Gastroesophageal sphincter (tissue), 4 donors: ENCODE data around the gene CLMP. TPM values are rescaled to one million over a fixed set of nuclear protein-coding genes. Genes with fewer than 3 reads are reported as not detected.
"Not testable (repeated sequence)": the region's sequence is repeated elsewhere in the genome, so short reads cannot be mapped to it uniquely, and the experiment has no call there.

Experiments used
- ATAC-seq: fragments of 150-250 bp; one replicate; pipeline ENCODE4 v1.9.1; 2016; ENCODE audit warnings: mild to moderate bottlenecking, moderate library complexity
- H3K27ac ChIP-seq, 4 donors: fragments of 200-600 bp; sonication (generic) in 3 of 4; 1 replicate in 3 of 4; 2 replicates in 1 of 4; pipeline ENCODE4 v1.5.1; 2016 to 2019
- H3K27me3 ChIP-seq: fragments of 200-600 bp; sonication (generic); one replicate; pipeline ENCODE4 v1.5.1; 2019
- H3K36me3 ChIP-seq, 2 donors: fragments of 200-600 bp; sonication (generic); one replicate each; pipeline ENCODE4 v1.5.1; 2019; ENCODE audit warnings: control low read depth in 1 of 2
- H3K4me1 ChIP-seq, 3 donors: fragments of 200-600 bp; sonication (generic); 1 replicate in 2 of 3; 2 replicates in 1 of 3; pipeline ENCODE4 v1.5.1; 2016 to 2019; ENCODE audit warnings: control low read depth in 2 of 3
- H3K4me3 ChIP-seq, 2 donors: fragments of 200-600 bp; sonication (generic); one replicate each; pipeline ENCODE4 v1.5.1; 2019; ENCODE audit warnings: mild to moderate bottlenecking in 1 of 2, moderate library complexity in 1 of 2
- H3K9me3 ChIP-seq, 3 donors: fragments of 200-600 bp; sonication (generic); one replicate each; pipeline ENCODE4 v1.5.1; 2017 to 2019; ENCODE audit warnings: control low read depth in 2 of 3
- EP300 ChIP-seq: sonication (generic); formaldehyde crosslinking; IDR thresholded peaks from one replicate; pipeline ENCODE4 v1.6.1; 2017; ENCODE audit warnings: antibody characterized with exemption, mild to moderate bottlenecking
- POLR2A ChIP-seq, 2 donors: fragments of 450-650 bp; IDR thresholded peaks; one replicate each; pipeline ENCODE4 v1.6.1; 2017; ENCODE audit warnings: antibody characterized with exemption in 2 of 2, mild to moderate bottlenecking in 2 of 2, moderate library complexity in 1 of 2
- POLR2AphosphoS5 ChIP-seq: sonication (generic); formaldehyde crosslinking; IDR thresholded peaks from one replicate; pipeline ENCODE4 v1.6.1; 2017; ENCODE audit warnings: antibody characterized with exemption
- WGBS, 2 donors: methylation state at CpG; one replicate each; pipeline ENCODE4 v1.1.5; 2018; ENCODE audit warnings: low coverage in 1 of 2; 5-methylcytosine and 5-hydroxymethylcytosine counted together
- total RNA-seq, 4 donors: library from RNA; depleted of rRNA; stranded (reverse); fragments of >200 nt; gene quantifications; one replicate each; pipeline ENCODE4 v1.1.0, GENCODE V29; 2016
- TF ChIP-seq, protein P1 (sequence below), 4 experiments: fragments of 200-600 bp in 2 of 4; fragments of 450-650 bp in 2 of 4; sonication (generic) in 1 of 4; IDR thresholded peaks; one replicate each; pipeline ENCODE4 v1.5.1; 2017 to 2019; ENCODE audit warnings: antibody characterized with exemption in 4 of 4, mild to moderate bottlenecking in 2 of 4, moderate library complexity in 2 of 4

The CLMP gene
- total RNA-seq, 4 donors from 2014 or later: 89.1 to 274 (median 151) TPM

- 79 to 87% methylated on average over 3 of the region's 3 CpGs for WGBS, 2 donors
- Histone ChIP-seq H3K27ac (peak overlapping the region in 1 of 4 donors; percentile 24), H3K36me3 (peaks cover 0 to 21% of the 10 kb centered on the region in 2 donors), H3K4me1 (peaks cover 0 to 40% (median 0%) of the 10 kb centered on the region in 3 donors), H3K9me3 (no peaks in the 10 kb centered on the region), H3K4me3 (no peak overlapping the region), H3K27me3 (no peaks in the 10 kb centered on the region)
- TF ChIP-seq EP300 (no peak), POLR2AphosphoS5 (no peak), POLR2A (IDR thresholded peaks at IDR 0.05) (no peak)
- TF ChIP-seq, protein P1, sequence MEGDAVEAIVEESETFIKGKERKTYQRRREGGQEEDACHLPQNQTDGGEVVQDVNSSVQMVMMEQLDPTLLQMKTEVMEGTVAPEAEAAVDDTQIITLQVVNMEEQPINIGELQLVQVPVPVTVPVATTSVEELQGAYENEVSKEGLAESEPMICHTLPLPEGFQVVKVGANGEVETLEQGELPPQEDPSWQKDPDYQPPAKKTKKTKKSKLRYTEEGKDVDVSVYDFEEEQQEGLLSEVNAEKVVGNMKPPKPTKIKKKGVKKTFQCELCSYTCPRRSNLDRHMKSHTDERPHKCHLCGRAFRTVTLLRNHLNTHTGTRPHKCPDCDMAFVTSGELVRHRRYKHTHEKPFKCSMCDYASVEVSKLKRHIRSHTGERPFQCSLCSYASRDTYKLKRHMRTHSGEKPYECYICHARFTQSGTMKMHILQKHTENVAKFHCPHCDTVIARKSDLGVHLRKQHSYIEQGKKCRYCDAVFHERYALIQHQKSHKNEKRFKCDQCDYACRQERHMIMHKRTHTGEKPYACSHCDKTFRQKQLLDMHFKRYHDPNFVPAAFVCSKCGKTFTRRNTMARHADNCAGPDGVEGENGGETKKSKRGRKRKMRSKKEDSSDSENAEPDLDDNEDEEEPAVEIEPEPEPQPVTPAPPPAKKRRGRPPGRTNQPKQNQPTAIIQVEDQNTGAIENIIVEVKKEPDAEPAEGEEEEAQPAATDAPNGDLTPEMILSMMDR (IDR thresholded peaks at IDR 0.05): no peak
- ATAC-seq: no peak
Observed at GRCh38 chr11:123093739-123094138, 101.3 kb downstream of the CLMP start.

GRCh38 chr11:123091506-123091905, 103.5 kb downstream of the CLMP start:
- no peaks in the 10 kb centered on the region for H3K9me3 ChIP-seq
- no peaks in the 10 kb centered on the region for H3K27me3 ChIP-seq
- peaks cover 0 to 39% (median 0%) of the 10 kb centered on the region in 3 donors for H3K4me1 ChIP-seq
- TF ChIP-seq EP300 (no peak), POLR2A (IDR thresholded peaks at IDR 0.05) (no peak), POLR2AphosphoS5 (no peak)
- TF ChIP-seq, protein P1 (IDR thresholded peaks at IDR 0.05): no peak
- 41 to 47% methylated on average over 3 to 6 of the region's 6 CpGs for WGBS, 2 donors
- no peak overlapping the region for H3K4me3 ChIP-seq
- peak overlapping the region in 2 of 4 donors; percentile 17 to 26 for H3K27ac ChIP-seq
- H3K36me3 ChIP-seq: peaks cover 0 to 11% of the 10 kb centered on the region in 2 donors
- ATAC-seq: no peak

DNA sequence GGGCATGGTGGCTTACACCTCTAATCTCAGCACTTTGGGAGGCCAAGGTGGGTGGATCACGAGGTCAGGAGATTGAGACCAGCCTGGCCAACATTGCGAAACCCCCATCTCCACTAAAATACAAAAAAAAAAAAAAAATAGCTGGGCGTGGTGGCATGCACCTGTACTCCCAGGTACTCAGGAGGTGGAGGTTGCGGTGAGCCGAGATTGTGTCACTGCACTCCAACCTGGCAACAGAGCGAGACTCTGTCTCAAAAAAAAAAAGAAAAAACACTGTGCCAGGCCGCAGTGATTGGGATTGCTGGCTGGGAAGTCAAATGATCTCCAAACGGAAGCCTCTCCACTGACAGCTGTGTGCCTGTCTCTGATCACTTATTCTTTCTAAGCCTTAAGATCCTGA, 104.9 kb downstream of the CLMP start:
- peaks cover 0 to 33% (median 0%) of the 10 kb centered on the region in 3 donors for H3K4me1 ChIP-seq
- not testable (repeated sequence) for ATAC-seq
- 89 to 93% methylated on average over 7 to 8 of the region's 8 CpGs for WGBS, 2 donors

GRCh38 chr11:123088896-123089295, 106.2 kb downstream of the CLMP start:
- WGBS, 2 donors: 77 to 87% methylated on average over 3 to 7 of the region's 10 CpGs
- H3K4me1 ChIP-seq: peaks cover 0 to 29% (median 0%) of the 10 kb centered on the region in 3 donors
- ATAC-seq, H3K36me3 ChIP-seq, H3K9me3 ChIP-seq, H3K27me3 ChIP-seq, H3K4me3 ChIP-seq: not testable (repeated sequence)
- peak overlapping the region in 1 of 4 donors; percentile 32 for H3K27ac ChIP-seq

More for the DNA sequence above, 104.9 kb downstream of the CLMP start:
- not testable (repeated sequence) for H3K4me3 ChIP-seq, H3K27ac ChIP-seq, H3K27me3 ChIP-seq, H3K36me3 ChIP-seq, H3K9me3 ChIP-seq

- H3K4me3 ChIP-seq: not testable (repeated sequence)
Observed at GRCh38 chr11:123087657-123088056, 107.4 kb downstream of the CLMP start.

DNA sequence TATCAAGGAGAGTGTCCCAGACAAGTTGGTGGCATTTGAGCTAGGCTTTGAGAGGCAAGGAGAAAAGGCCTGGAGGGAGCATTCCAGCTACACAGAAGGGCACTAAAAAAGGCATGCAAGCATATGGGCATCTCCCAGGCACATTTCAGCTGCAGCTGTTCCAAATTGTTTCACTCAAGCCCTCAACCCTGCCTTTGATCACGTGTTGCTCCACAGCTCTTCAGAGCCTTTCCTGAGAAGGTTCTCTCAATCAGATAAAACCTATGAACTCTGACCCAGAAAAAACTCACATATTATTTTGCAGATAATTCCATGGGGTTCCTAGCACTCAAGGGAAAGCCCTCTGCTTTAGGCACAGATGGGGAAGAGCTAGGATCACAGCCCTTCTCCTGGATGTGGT, 108.7 kb downstream of the CLMP start:
- peaks cover 0 to 21% of the 10 kb centered on the region in 2 donors for H3K36me3 ChIP-seq
- ATAC-seq: no peak
- no peaks in the 10 kb centered on the region for H3K27me3 ChIP-seq
- peaks cover 0 to 18% (median 0%) of the 10 kb centered on the region in 3 donors for H3K4me1 ChIP-seq
- no peaks in the 10 kb centered on the region for H3K9me3 ChIP-seq
- 40 to 60% methylated on average over 1 of the region's 1 CpG for WGBS, 2 donors
- no peak for TF ChIP-seq POLR2A (IDR thresholded peaks at IDR 0.05)
- no peak for TF ChIP-seq EP300
- TF ChIP-seq POLR2AphosphoS5: no peak
- no peak overlapping the region for H3K4me3 ChIP-seq
- peak overlapping the region in 1 of 4 donors; percentile 4 for H3K27ac ChIP-seq

More at GRCh38 chr11:123087657-123088056, 107.4 kb downstream of the CLMP start:
- H3K9me3 ChIP-seq, H3K36me3 ChIP-seq, H3K27ac ChIP-seq, H3K27me3 ChIP-seq, ATAC-seq: not testable (repeated sequence)
- WGBS, 2 donors: 96 to 100% methylated on average over 2 to 4 of the region's 5 CpGs
- peaks cover 0 to 31% (median 0%) of the 10 kb centered on the region in 3 donors for H3K4me1 ChIP-seq

DNA sequence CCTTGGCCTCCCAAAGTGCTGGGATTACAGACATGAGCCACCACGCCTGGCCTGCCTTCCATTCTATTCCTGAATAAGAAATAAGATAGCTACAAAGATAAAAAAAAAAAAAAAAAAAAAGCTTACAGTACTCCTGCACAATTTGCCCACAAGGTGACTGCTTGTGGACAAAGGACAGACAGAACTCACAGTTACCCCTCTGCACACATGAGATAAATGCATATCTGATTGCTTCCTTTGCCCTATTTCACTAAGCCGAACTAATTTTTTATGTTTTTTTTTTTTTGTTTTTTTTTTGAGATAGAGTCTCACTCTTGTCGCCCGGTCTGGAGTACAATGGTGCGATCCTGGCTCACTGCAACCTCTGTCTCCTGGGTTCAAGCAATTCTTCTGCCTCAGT, 109.6 kb downstream of the CLMP start:
- 87 to 100% methylated on average over 2 to 5 of the region's 5 CpGs for WGBS, 2 donors
- H3K27ac ChIP-seq: peak overlapping the region in 1 of 4 donors; percentile 4

More for the DNA sequence above, 109.6 kb downstream of the CLMP start:
- Histone ChIP-seq H3K4me3 (no peak overlapping the region), H3K36me3 (peaks cover 0 to 28% of the 10 kb centered on the region in 2 donors), H3K9me3 (no peaks in the 10 kb centered on the region), H3K4me1 (peaks cover 0 to 12% (median 0%) of the 10 kb centered on the region in 3 donors), H3K27me3 (no peaks in the 10 kb centered on the region)
- no peak for TF ChIP-seq POLR2A (IDR thresholded peaks at IDR 0.05)
- TF ChIP-seq, protein P1 (IDR thresholded peaks at IDR 0.05): no peak
- no peak for TF ChIP-seq POLR2AphosphoS5
- no peak for TF ChIP-seq EP300
- ATAC-seq: no peak
